ENCODE results near the gene GPSM1. TPM values are rescaled to one million over a fixed set of nuclear protein-coding genes. Genes with fewer than 3 reads are reported as not detected.

Gene GPSM1
- total RNA-seq, 1 experiment from 2014 or later = 24.7 TPM

GRCh38 chr9:136389396-136389795, 62.1 kb downstream of the GPSM1 start:
- Mint-ChIP-seq H3K27me3 (ENCODE audit: low read depth) (no peaks in the 10 kb centered on the region), H3K36me3 (ENCODE audit: insufficient read depth in 1 of 3, low read depth in 3 of 3) (peaks cover 43 to 79% (median 72%) of the 10 kb centered on the region in 3 experiments; a peak in 6 of 7 replicates), H3K4me1 (no peaks in the 10 kb centered on the region), H3K4me3 (no peak overlapping the region), H3K27ac (no peak overlapping the region), H3K9me3 (no peaks in the 10 kb centered on the region)
- Histone ChIP-seq H3K79me1 (ENCODE audit: insufficient read depth, low read depth, low read length, poor library complexity, severe bottlenecking) (no peaks in the 10 kb centered on the region), H2BK12ac (ENCODE audit: insufficient read length, low read depth, low read length) (no peak overlapping the region), H2BK120ac (ENCODE audit: low read depth, low read length, poor library complexity, severe bottlenecking) (no peak overlapping the region), H3K14ac (ENCODE audit: insufficient read depth, low read length) (no peak overlapping the region), H3K23me2 (ENCODE audit: insufficient read length, low read depth, low read length, poor library complexity, severe bottlenecking) (no peaks in the 10 kb centered on the region), H3K4me1 (ENCODE audit: insufficient read depth, low read length) (no peaks in the 10 kb centered on the region), H2BK20ac (ENCODE audit: low read depth, low read length, poor library complexity, severe bottlenecking) (no peak overlapping the region), H3K27me3 (ENCODE audit: insufficient read depth, low read length) (no peaks in the 10 kb centered on the region), H4K20me1 (ENCODE audit: control insufficient read depth, insufficient read depth, insufficient read length) (no peaks in the 10 kb centered on the region), H4K8ac (replicated peaks; ENCODE audit: insufficient read length, low read depth, low read length) (no peak overlapping the region), H3K9ac (ENCODE audit: extremely low read depth, insufficient read length, low read length) (no peak overlapping the region), H3T11ph (ENCODE audit: low read length) (no peak overlapping the region), H2AFZ (ENCODE audit: low read length) (no peak overlapping the region), H3K18ac (ENCODE audit: insufficient read length, low read depth, low read length) (no peak overlapping the region), H2BK5ac (ENCODE audit: insufficient read length, low read length) (no peak overlapping the region), H3K56ac (ENCODE audit: insufficient read length, low read depth, low read length) (no peak overlapping the region), H3K4me2 (ENCODE audit: insufficient read depth, insufficient read length, low read length) (no peak overlapping the region), H4K5ac (ENCODE audit: insufficient read length, low read depth, low read length) (no peak overlapping the region), H2BK15ac (ENCODE audit: low read depth, low read length) (no peak overlapping the region), H3K27ac (ENCODE audit: insufficient read length, low read depth, low read length) (no peak overlapping the region), H2AK5ac (ENCODE audit: insufficient read length, low read length) (no peak overlapping the region), H3K79me2 (ENCODE audit: insufficient read depth, low read length) (no peaks in the 10 kb centered on the region), H3K9me3 (ENCODE audit: control insufficient read depth, low read depth, low read length) (no peaks in the 10 kb centered on the region), H4K91ac (ENCODE audit: insufficient read length, low read depth, low read length) (no peak overlapping the region), H3K23ac (ENCODE audit: insufficient read length, low read depth, low read length) (no peak overlapping the region), H3K4ac (ENCODE audit: low read depth, low read length) (no peak overlapping the region)
- no CpG with 5 or more reads among the region's 14 CpGs for WGBS (ENCODE audit: extremely low coverage, insufficient read length, low lambda C conversion rate)
- TF ChIP-seq, protein P1, sequence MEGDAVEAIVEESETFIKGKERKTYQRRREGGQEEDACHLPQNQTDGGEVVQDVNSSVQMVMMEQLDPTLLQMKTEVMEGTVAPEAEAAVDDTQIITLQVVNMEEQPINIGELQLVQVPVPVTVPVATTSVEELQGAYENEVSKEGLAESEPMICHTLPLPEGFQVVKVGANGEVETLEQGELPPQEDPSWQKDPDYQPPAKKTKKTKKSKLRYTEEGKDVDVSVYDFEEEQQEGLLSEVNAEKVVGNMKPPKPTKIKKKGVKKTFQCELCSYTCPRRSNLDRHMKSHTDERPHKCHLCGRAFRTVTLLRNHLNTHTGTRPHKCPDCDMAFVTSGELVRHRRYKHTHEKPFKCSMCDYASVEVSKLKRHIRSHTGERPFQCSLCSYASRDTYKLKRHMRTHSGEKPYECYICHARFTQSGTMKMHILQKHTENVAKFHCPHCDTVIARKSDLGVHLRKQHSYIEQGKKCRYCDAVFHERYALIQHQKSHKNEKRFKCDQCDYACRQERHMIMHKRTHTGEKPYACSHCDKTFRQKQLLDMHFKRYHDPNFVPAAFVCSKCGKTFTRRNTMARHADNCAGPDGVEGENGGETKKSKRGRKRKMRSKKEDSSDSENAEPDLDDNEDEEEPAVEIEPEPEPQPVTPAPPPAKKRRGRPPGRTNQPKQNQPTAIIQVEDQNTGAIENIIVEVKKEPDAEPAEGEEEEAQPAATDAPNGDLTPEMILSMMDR (conservative IDR thresholded peaks at IDR 0.05) = no peak
- DNase-seq = no peak
